SK-MEL-5 (cell line): ENCODE results near the gene FAM187B. TPM values are rescaled to one million over a fixed set of nuclear protein-coding genes. Genes with fewer than 3 reads are reported as not detected.

ENCODE experiments used
- DNase-seq: peaks from one replicate; pipeline ENCODE4 v3.0.0-alpha.2; 2016; ENCODE audit warnings: low read depth, low spot score
- in situ Hi-C: cut with HindIII; loops from 2 replicates; pipeline ENCODE4 v1.10.0; 2016; ENCODE audit warnings: low sequenced_read_pairs, high pct_unique_total_duplicates, low pct_unique_long_range_greater_than_20kb
- total RNA-seq: library from RNA; depleted of rRNA; stranded (reverse); fragments of >200 nt; shearing (Covaris generic); gene quantifications from 2 replicates; pipeline ENCODE4 v1.2.3, GENCODE V29; 2014

FAM187B gene
- total RNA-seq, 1 experiment from 2014 or later = not detected

DNA sequence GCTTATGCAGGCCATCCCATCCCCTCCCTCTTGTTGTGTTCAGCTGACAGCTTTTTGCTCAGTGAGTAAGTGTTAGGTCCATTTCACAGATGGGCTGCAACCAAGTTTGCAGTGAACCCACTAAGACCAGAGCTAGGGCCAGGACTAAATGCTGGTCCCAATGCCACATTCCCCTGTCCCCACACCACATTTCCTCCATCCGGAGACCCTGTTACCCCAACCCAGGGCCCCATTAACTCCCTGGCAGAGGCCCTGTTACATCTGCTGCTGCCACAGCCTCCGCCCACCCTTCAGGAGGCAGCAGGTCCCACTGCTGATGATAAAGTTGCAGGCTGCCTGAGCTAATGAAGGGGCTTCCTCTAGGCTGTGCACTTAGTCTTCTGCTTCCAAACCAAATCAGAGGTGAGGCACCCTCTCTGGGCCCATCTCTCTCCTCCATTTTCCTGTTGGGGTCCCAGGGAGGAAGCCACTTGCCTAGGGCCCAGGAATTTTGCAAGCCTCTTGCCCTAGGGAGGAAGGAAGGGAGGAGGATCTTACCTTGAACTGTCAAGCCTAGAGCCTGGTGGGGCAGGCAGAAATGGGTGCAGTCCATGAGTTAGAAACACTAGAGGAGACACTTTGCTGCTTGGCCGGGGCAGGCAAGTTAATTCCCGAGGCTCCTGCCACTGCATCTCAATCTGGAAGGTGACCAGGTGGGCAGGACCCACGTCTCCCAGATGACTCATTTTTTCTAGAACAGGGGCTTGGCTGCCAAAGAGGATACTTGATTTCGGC lies 36.8 kb upstream of the FAM187B start:
- in situ Hi-C loops = no loop called here
- DNase-seq = no peak

DNA sequence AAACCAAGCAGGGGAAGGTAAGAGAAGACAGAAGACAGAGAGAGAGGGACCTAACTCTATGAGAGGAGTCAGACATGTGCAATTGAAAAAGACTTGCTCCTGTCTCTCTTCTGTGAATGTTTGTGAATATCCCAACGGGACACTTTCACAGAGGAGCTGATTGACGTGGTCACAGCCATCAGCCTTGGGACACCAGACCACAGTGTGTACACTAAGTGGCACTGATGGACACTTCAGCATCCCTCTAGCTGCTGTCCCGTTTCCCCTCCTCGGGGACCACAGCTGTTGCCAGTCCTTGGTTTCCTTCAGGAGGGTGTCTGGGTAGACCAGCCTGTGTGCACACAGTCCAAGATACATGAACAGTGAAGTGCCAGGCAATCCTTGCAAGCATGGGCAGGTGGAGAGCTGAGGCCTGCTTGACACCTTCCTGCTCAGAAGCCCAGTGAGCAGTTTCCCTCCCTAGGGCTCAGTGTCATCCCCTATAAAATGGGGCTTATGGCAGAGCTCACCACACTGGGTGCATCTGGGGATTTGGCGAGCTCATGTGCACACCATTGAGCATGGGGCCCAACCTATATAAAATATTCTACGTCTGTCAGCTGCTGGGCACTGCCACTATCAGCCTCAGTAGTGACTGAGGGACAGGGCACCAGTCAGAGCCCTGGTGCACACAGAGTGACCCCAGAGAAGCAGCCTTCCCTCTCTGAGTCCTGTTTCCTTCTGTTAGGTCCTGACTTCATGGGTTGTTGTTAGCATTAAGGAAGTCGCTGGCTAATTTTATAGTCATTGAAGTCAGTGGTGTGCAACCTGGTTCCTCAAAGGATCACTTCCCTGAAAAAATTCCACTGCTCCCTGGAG lies 36.0 kb upstream of the FAM187B start:
- no peak for DNase-seq
- in situ Hi-C loops = no loop called here

DNA sequence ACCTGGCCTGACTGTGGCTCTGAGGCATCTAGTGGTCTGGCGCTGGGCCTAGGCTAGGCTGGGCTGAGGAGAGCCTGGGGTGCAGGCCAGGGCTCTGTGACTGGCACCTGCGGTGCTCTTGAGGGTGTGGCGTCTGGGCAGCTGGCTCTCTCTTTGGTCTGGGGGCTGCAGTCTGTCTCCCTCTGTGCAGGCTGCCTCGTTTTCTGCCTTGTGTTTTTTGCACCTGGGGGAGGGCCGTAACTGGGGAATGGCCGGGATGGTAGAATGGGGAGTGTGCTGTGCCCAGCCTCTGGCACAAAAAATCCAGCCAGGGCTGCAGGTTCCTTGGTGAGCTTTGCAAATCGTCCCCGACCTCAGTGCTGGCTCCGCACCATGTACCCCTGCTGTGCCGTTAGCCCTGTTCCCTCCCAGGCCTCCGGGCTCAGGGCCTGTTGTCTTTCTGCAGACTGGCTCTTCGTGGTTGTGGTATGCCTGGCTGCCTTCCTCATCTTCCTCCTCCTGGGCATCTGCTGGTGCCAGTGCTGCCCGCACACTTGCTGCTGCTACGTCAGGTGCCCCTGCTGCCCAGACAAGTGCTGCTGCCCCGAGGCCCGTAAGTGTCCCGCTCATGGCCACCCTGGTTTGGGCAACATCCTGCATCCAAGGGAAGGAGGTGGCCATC lies 33.7 kb upstream of the FAM187B start:
- peak; percentile 28 for DNase-seq
- in situ Hi-C loops = no loop called here

DNA sequence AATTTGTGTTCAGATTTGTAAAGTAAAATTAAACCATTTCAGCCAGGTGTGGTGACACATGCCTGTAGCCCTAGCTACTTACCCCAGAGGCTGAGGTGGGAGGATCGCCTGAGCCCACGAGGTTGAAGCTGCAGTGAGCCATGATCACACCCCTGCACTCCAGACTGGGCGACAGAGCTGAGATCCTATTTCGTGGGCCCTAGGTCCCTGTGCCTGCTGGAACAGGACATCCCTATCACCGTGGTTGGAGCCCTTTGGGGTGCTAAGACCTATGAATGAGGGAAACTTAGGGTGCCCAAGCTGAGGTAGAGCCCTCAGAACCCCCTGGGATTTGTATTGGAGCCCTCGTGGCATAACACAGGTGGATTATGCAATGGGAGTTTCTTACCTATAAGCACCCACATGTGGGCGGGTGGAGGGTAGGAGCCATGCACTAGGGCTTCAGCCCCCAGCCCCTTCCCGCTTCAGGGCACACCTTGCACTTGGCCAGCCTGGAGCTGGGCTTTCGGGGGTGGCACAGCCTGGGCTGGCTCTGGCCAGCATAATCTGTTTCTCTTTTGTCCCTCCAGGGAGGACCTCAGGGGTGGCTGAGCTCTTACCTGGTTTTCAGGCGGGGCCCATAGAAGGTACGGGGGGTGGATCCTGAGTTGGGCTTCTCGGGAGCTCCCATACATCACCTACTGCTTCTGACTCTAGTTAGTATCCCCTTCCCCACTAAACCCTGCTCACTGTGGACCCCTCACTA lies 33.0 kb upstream of the FAM187B start:
- no peak for DNase-seq
- in situ Hi-C loops = no loop called here

DNA sequence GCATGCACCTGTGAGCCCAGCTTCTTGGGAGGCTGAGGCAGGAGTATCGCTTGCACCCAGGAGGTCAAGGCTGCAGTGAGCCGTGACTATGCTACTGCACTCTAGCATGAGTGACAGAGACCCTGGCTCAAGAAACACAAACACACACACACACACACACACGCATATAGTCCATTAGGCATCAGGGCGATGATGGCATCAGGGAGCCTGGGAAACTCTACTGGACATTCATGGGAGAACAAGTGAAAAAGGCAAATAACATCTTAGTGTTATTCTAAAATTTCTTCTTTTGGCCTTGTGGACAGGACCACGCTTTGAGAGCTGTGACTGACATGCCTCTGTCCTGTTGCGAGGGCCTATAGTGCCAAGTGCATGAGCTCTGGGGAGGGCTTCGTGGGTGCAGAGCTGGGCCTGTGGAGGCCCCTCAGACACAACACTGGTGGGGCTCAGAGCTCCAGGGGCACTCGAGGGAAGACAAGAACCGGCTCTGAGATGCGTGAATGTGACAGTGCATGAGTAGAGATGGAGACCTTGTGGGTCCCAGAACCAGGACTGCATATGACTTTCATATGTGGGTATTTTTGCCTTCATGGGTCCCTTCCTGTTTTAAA lies 32.3 kb upstream of the FAM187B start:
- DNase-seq = no peak
- in situ Hi-C loops = no loop called here

DNA sequence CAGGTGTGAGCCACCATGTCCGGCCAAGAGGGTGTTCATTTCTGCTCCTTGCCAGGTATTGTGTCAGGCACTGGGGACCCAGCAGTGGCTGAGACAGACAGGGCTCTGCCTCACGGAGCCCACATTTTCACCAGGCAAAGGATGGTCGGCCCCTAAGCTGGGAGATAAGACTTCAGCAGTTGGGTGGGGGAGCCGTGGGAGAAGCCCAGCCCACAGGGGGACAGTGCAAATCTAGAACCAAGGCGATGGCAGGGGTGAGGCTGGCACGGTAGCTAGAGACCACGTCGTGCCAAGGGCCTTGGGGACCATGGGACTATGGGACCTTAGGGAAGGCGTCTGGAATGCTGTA lies 28.5 kb upstream of the FAM187B start:
- in situ Hi-C loops = no loop called here
- DNase-seq = no peak

DNA sequence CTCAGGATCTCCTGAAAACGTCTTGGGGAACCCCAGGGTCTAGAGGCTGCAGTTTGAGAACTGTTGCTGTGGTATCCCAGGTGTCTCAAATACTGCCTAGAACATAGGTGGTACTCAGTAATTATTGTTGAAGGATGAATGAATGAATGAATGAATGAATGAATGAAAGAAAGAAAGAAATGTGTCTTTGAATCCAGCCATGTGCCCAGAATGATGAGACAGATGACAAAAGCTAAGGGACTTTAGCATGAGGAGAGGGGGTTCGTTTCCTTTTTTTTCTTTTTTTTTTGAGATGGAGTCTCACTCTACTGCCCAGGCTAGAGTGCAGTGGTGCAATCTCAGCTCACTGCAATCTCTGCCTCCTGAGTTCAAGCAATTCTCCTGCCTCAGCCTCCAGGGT lies 28.0 kb upstream of the FAM187B start:
- no peak for DNase-seq
- in situ Hi-C loops = no loop called here

DNA sequence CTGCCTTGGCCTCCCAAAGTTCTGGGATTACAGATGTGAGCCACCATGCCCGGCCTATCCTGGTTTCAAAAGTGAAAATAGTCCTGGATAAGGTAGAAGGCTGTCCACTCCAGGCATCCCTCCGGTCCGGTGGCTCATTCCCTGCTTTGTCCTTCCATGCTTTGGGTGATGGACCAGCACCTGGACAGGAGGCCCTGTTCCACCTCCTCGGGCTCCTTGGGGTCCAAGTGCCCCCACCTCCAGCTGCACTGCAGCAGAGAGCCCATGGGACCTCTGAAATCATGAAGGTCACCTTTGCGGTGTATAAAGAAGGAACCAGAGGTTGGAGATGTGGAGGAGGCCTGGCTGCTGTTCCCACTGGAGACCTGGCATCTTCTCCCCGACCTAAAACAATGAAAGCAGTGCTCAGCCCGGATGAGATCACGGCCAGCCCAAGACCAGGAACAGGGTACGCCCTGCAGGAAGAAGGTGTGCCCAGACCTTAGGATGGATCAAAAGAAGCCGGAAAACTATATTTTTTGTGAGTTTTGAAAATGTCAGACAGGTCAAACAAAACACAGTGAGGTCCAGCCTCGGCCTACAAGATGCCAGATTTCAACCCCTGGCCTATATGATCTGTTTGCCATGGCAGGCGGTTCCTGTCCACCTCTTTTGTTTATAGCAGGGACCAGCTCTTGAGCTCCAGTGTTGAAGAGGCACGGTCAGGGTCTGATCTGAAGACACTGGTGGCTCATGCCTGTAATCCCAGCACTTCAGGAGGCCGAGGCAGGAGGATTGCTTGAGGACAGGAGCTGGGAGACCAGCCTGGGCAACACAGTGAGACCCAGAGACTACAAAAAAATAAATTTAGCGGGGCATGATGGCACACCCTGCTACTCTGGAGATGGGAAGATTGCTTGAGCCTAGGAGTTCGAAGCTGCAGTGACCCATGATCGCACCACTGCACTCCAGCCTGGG lies 26.1 kb upstream of the FAM187B start:
- DNase-seq = no peak
- in situ Hi-C loops = no loop called here

DNA sequence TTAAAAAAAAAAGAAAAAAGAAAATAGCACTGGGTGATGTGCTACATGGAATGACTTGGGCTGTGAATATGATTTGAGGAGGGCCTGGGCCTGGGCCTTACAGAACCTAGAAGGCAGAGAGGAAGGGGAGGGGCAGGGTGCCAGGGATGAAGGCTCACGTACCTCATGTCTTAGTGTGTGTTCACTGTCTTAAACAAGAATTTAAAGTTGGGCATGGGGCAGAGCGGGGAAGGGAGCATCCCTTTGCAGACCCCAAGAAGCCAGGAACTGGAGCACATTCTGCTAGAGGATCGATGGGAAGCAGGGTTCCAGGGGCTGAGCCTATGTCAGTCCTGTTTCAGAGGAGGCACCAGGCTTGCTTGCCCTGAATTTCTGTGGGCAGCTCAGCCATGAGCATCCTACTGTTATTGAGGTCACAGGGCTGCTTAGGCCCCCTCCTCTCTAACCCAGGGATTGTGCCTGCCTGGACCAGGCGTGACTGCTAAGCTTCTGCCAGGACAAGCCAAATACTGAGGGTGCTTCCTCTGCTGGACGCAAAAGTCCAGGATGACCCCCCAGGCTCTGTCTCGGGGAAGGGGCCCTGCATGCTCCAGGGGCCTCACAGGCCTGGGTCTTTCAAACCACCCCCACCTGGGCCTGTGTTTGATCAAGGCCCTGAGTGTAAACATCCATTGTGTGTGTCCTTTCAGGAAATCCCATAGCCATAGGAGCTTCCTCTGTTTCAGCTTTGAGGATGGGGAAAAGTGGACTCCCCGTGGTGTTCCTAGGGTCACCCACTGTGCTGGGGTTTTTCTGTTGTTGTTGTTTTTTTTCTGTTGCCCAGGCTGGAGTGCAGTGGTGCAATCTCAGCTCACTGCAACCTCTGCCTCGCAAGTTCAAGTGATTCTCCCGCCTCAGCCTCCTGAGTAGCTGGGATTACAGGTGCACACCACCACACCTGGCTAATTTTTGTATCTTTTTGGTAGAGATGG lies 25.1 kb upstream of the FAM187B start:
- in situ Hi-C loops = no loop called here
- no peak for DNase-seq

DNA sequence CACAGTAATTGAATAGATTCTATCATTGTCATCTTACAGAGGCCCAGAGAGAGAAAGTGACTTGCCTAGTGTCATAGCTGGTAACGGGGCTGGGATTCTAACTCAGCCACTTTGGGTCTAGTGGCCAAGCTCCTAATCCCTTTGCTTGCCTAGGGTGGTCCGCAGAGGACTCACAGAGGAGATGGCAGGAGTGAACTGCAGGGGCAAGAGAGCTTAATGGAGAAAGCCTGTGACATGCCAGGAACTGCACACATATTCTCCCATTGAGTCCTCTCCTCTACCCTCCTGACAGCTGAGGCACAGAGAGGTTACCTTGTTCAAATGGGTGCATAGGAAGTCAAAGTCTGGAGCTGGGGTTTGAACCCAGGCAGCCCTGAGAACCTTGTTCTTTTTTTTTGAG lies 22.9 kb upstream of the FAM187B start:
- in situ Hi-C loops = no loop called here
- no peak for DNase-seq

DNA sequence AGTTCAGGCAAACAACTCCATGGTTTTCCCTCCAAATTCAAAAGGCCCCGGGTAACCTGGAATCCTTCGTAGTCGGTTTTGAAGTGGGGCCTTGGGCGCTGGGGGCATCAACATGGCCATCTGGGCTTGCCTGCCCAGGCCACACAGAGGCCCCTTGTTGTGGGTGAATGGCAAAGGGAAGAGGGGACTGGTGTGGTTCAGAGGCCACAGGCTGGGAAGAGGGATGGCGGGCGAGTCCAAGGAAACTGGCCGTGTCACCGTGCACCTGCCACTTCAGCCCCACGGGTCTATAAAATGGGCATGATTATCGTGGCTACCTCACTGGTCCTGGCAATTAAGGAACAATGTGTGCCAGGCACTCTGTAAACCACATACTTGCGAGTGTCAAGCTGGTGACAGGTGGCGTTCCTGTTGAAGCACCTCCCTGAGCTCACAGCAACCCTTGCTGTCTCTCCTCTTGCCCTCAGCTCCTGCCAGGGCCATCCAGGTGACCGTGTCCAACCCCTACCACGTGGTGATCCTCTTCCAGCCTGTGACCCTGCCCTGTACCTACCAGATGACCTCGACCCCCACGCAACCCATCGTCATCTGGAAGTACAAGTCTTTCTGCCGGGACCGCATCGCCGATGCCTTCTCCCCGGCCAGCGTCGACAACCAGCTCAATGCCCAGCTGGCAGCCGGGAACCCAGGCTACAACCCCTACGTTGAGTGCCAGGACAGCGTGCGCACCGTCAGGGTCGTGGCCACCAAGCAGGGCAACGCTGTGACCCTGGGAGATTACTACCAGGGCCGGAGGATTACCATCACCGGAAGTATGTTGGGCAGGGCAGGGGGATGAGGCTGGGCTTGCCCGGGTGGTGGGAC lies 21.5 kb upstream of the FAM187B start:
- in situ Hi-C loops = no loop called here
- DNase-seq = no peak

DNA sequence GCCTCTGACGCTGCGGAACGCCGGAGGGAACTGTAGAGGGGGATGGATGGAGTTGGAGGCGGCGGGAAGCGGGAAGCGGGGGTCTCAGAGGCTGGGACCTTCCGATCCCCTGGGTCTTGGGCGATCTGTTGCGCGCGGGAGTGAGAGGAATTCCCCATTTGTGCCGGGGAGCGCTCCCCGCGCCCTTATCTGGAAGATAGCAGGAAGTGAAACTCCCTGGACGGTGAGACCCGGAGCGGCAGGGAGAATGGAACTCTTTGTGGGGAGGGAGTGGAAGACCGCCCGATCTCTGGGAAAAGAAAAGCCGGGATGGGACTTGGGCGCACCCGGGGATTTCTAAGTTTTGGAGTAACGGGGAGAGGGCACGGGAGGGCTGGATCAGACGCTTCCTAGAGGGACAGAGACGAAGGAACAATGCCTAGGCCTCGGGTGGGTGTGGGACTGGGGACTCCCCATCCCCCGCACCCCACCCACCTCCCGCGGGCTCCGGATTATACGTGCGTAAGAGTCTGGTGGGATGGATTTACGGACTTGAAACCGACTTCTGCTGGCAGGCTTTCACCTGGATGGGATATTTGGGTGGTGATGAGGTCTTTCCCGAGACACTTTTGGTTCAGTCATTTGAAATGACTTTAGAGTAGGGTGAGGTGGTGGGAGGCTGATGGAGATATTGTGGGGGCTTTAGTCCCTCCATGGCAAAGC lies 20.8 kb upstream of the FAM187B start:
- DNase-seq = no peak
- in situ Hi-C loops = no loop called here

DNA sequence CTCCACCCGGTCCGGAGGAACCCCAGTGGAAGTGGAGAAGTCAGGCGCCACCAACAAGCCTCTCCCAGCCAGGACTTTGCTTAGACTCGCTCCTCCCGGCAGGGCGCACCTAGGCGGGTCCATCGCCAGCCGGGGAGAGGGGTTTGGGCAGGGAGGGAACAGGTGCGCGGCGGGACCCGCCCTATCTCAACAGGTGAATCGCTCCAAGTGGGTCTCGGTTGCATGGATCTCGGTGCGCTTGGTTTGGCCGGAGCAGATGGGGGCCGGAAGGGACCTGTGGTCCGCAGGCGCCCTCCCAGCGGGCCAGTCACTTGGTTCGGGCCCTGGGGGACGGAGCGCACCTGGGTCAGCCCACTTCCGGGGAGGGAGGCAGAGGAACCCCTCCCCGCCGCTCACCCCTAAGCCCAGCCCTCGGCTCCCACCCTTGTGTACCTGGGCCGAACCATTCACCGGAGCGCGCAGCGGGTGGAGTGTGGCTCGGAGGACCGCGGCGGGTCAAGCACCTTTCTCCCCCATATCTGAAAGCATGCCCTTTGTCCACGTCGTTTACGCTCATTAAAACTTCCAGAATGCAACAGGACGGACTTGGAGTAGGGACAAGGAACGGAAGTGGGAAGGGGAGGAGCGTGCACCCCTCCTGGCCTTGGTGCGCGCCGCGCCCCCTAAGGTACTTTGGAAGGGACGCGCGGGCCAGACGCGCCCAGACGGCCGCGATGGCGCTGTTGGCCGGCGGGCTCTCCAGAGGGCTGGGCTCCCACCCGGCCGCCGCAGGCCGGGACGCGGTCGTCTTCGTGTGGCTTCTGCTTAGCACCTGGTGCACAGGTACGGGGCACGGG lies 20.0 kb upstream of the FAM187B start, which contains the start of gene LSR:
Gene LSR, plus strand, starts transcription at position 693 of the 836 bp plus-strand sequence. Its CDS starts 21 bp downstream, at position 714.
- in situ Hi-C loops = no loop called here
- no peak for DNase-seq
